Measurements from ENCODE around the gene PPP2R1B.

DNA sequence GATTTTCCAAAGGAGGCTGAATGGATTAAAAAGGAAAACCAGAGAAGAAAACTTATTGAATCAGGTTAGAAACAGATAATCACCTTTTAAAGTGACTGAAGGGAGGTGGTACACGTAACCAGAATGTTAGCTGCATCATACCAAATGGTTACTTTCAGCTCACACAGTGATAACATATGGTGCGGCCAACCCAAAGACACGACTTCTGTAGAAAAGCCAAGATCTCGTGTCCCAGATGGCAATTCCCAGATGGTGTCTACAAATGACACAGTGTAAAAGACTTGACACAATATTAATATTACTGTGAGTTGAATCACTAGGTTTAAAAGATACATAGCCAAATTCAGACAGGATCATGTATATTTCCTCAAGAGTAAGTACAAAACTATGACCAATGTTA, 5.2 kb downstream of the PPP2R1B start:
- TF ChIP-seq CTCF (conservative IDR thresholded peaks at IDR 0.05 in 1 of 2, IDR thresholded peaks at IDR 0.05 in 1 of 2; ENCODE audit: extremely low read depth in 1 of 2, insufficient read depth in 1 of 2, low read depth in 1 of 2, low read length in 2 of 2) (no peak), EZH2 (IDR thresholded peaks at IDR 0.05; ENCODE audit: borderline replicate concordance, low read length) (no peak)

Measured in mammary epithelial cell (primary cell).